Heart left ventricle (tissue), 16 donors: ENCODE measurements around the gene ENTPD1. TPM values are rescaled to one million over a fixed set of nuclear protein-coding genes. Genes with fewer than 3 reads are reported as not detected.

Experiments used
- ATAC-seq, 4 donors: fragments of 200-7000 bp; cut with Tn5 transposase; one replicate each; pipeline ENCODE4 v1.9.1; 2020 to 2022; ENCODE audit warnings: moderate library complexity in 4 of 4, mild to moderate bottlenecking in 3 of 4, moderate number of reproducible peaks in 1 of 4
- DNase-seq, 5 donors: peaks; one replicate each; pipeline ENCODE4 v3.0.0-alpha.2; 2020
- H3K27ac ChIP-seq, 12 donors: fragments of 200-600 bp; sonication (generic) in 4 of 12; one replicate each; pipeline versions ENCODE4 v1.5.0 to v1.8.0; 2016 to 2022; ENCODE audit warnings: mild to moderate bottlenecking in 2 of 12
- H3K27me3 ChIP-seq, 9 donors: fragments of 200-600 bp; sonication (generic) in 2 of 9; one replicate each; pipeline versions ENCODE4 v1.5.1 to v1.8.0; 2016 to 2022; ENCODE audit warnings: mild to moderate bottlenecking in 3 of 9
- H3K36me3 ChIP-seq, 9 donors: fragments of 200-600 bp; sonication (generic) in 2 of 9; one replicate each; pipeline versions ENCODE4 v1.5.0 to v1.8.0; 2018 to 2022; ENCODE audit warnings: mild to moderate bottlenecking in 2 of 9
- H3K4me1 ChIP-seq, 12 donors: fragments of 200-600 bp; sonication (generic) in 4 of 12; one replicate each; pipeline versions ENCODE4 v1.5.0 to v1.8.0; 2016 to 2022; ENCODE audit warnings: mild to moderate bottlenecking in 3 of 12
- H3K4me3 ChIP-seq, 12 donors: fragments of 200-600 bp; sonication (generic) in 4 of 12; one replicate each; pipeline versions ENCODE4 v1.5.0 to v1.8.0; 2017 to 2022; ENCODE audit warnings: mild to moderate bottlenecking in 9 of 12, moderate library complexity in 4 of 12
- H3K9me3 ChIP-seq, 12 donors: fragments of 200-600 bp; sonication (generic) in 4 of 12; one replicate each; pipeline versions ENCODE4 v1.5.0 to v1.8.0; 2016 to 2022; ENCODE audit warnings: mild to moderate bottlenecking in 1 of 12
- POLR2A ChIP-seq, 2 donors: fragments of 450-650 bp; IDR thresholded peaks; one replicate each; pipeline ENCODE4 v1.6.1; 2017; ENCODE audit warnings: antibody characterized with exemption in 2 of 2, mild to moderate bottlenecking in 2 of 2, moderate library complexity in 2 of 2
- WGBS, 4 donors: extraction: QIAGEN DNeasy Blood & Tissue Kit in 2 of 4; methylation state at CpG; one replicate each; pipeline versions ENCODE4 v1.1.5 to v1.1.7; 2013 to 2018; 5-methylcytosine and 5-hydroxymethylcytosine counted together
- intact Hi-C, 10 donors: fragments of 100-400 bp; cut with DNase I; formaldehyde crosslinking; loops; one replicate each; pipeline versions ENCODE4 v1.11.1 to v1.14.2; 2022
- polyA plus RNA-seq, 2 donors: library from polyadenylated mRNA; stranded (reverse); fragments of 200-250 nt; gene quantifications; one replicate each; pipeline ENCODE4 v1.2.3, GENCODE V29; 2013
- total RNA-seq, 9 donors: library from RNA; depleted of rRNA in 2 of 9; stranded (reverse); fragments of >200 nt in 2 of 9; fragmentation: NEBNext Ultra II Directional in 3 of 9; extraction: Animal tissue kit (Norgen Biotek cat#: 25700) in 3 of 9; gene quantifications; one replicate each; pipeline versions ENCODE4 v1.1.0 to v1.2.4, GENCODE V29; 2016 to 2023
- TF ChIP-seq, protein P1 (sequence below), 12 donors: fragments of 200-600 bp; sonication (generic) in 4 of 12; IDR thresholded peaks; one replicate each; pipeline versions ENCODE4 v1.5.0 to v1.8.0; 2018 to 2022; ENCODE audit warnings: antibody characterized with exemption in 12 of 12, mild to moderate bottlenecking in 5 of 12
- donor health status: ischemic (EF 13 %, LVEDD 7.1; RV severe dilation, severe dysfunction).
- donor health status: healthy with polysubstance abuse.
- donor health status: DM: no; HTN: yes; CAD: no.
- donor health status: DM: no; HTN: no; CAD: no.
- donor health status: ischemic (EF 25% LVEDD 6.9; RV normal size, moderate dysfunction).
- donor health status: ischemic (EF 25% LVEDD 5.7; RV mildly dilated, moderate dysfunction).
- donor health status: healthy.
- donor health status: DM: yes; HTN: yes; CAD: no.
- donor health status: ischemic (EF 35%, LVEDD 5.7; RV mildly dilated, moderate dysfunction).
- donor health status: nonischemic (EF 11% LVEDD 7.7; RV severe dilation, severe dysfunction).
- donor health status: DM: yes; HTN: yes; CAD: no.
- donor health status: PGD.
- donor health status: ischemic (EF 29% LVEDD 5.4; RV normal size, mild dysfunction).
- donor health status: nonischemic (EF 23%, LVEDD 6.1; RV moderate dilation, normal function).

ENTPD1 gene
- total and polyA plus RNA-seq, 11 donors: 3.3 to 23.2 (median 7.6) TPM

DNA sequence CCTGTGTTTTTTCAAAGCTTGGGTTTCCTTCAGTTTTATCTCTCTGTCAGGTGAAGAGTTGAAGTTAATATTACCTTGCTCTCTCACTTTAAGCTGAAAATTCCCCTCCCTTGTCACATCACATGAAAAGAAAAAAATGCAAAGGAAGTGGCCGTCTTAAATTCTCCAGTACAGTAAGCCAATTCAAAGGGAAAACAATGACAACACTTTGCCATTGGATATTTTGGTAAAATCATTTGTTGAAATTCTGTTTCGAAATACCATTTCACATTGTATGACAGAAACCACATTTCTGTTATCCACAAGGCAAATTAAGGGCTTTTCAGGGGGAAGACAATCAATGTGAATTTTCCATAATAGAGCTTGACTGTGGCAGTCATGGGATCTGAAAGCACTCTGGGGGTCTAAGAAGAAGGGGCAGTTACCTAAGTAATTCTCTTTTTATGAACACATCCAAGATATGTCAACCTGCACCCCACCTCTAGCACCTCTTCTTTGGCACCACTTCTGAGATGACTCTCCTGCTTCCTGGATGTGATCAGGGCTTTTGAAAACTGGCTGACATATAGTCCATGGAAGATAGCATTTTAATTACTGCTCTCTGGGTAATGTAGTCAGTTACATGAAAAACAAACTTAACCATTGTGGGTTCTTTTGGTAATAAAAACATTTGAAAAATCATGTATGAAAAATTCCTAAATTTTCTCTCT lies 63.8 kb downstream of the ENTPD1 start:
- peaks cover 0 to 4% (median 0%) of the 10 kb centered on the region in 9 donors for H3K36me3 ChIP-seq
- no peak for ATAC-seq
- H3K9me3 ChIP-seq: peaks cover 0 to 10% (median 1%) of the 10 kb centered on the region in 12 donors
- peak overlapping the region in 6 of 12 donors; percentile 14 to 49 (median 28) for H3K27ac ChIP-seq
- TF ChIP-seq, protein P1, sequence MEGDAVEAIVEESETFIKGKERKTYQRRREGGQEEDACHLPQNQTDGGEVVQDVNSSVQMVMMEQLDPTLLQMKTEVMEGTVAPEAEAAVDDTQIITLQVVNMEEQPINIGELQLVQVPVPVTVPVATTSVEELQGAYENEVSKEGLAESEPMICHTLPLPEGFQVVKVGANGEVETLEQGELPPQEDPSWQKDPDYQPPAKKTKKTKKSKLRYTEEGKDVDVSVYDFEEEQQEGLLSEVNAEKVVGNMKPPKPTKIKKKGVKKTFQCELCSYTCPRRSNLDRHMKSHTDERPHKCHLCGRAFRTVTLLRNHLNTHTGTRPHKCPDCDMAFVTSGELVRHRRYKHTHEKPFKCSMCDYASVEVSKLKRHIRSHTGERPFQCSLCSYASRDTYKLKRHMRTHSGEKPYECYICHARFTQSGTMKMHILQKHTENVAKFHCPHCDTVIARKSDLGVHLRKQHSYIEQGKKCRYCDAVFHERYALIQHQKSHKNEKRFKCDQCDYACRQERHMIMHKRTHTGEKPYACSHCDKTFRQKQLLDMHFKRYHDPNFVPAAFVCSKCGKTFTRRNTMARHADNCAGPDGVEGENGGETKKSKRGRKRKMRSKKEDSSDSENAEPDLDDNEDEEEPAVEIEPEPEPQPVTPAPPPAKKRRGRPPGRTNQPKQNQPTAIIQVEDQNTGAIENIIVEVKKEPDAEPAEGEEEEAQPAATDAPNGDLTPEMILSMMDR (IDR thresholded peaks at IDR 0.05): no peak
- TF ChIP-seq POLR2A (IDR thresholded peaks at IDR 0.05): no peak
- no peak for DNase-seq
- H3K27me3 ChIP-seq: no peaks in the 10 kb centered on the region
- no peak overlapping the region for H3K4me3 ChIP-seq
- 37 to 48% (median 40%) methylated on average over 2 of the region's 2 CpGs for WGBS, 4 donors
- H3K4me1 ChIP-seq: peaks cover 0 to 49% (median 11%) of the 10 kb centered on the region in 12 donors
- intact Hi-C loops: loop anchor here in 1 of 10 donors (10.0 kb wide), 1 partner anchor 75 kb away; no protein-coding TSS in a partner anchor

DNA sequence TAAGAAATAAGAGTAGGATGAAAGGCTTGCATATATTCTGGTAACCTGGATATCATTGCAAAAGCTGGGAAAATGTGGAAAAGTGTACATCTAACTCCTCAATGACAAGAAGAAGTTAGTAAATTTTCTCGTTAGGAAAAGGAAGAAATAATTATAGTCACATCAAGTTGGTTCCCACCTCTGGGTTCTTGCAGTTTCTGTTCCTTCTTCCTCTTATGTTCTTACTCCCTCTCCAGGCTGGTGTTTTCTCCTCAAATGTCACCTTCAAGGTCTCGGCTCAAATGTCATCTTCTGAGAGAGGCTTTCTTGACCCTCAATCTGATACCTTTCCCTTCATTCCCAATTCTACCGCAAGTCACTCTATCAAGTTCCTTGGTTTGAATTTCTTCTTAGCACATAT lies 64.4 kb downstream of the ENTPD1 start:
- intact Hi-C loops: no loop called here
- no peak for DNase-seq
- Histone ChIP-seq H3K4me1 (peaks cover 0 to 43% (median 10%) of the 10 kb centered on the region in 12 donors), H3K27me3 (no peaks in the 10 kb centered on the region), H3K4me3 (no peak overlapping the region), H3K36me3 (peaks cover 0 to 4% (median 0%) of the 10 kb centered on the region in 9 donors), H3K27ac (peak overlapping the region in 1 of 12 donors; percentile 49), H3K9me3 (peaks cover 0 to 10% (median 1%) of the 10 kb centered on the region in 12 donors)
- TF ChIP-seq, protein P1 (IDR thresholded peaks at IDR 0.05): no peak
- WGBS, 4 donors: 69 to 75% (median 74%) methylated on average over 3 of the region's 3 CpGs
- no peak for ATAC-seq

DNA sequence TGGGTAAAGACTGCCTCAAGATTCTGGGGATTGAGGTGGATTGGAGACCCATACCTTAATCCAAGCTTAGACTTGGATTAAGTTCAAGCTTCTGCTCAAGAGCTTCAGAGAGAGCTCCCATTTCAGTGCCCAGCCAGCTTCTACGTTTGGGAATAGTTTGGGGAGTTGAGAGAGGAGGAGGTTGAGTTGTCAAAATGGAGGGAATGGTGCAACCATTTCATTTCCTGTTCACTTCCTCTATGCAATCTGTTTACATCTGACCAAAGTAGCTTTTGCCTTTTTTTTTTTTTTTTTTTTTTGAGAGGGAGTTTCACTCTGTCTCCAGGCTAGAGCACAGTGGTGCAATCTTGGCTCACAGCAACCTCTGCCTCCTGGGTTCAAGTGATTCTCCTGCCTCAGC lies 65.8 kb downstream of the ENTPD1 start:
- no peak for ATAC-seq
- Histone ChIP-seq H3K36me3 (peaks cover 0 to 5% (median 0%) of the 10 kb centered on the region in 9 donors), H3K4me3 (no peak overlapping the region), H3K27ac (peak overlapping the region in 1 of 12 donors; percentile 49), H3K9me3 (peaks cover 0 to 5% (median 0%) of the 10 kb centered on the region in 12 donors), H3K4me1 (peaks cover 0 to 34% (median 9%) of the 10 kb centered on the region in 12 donors), H3K27me3 (no peaks in the 10 kb centered on the region)
- TF ChIP-seq, protein P1 (IDR thresholded peaks at IDR 0.05): no peak
- TF ChIP-seq POLR2A (IDR thresholded peaks at IDR 0.05): no peak
- WGBS, 4 donors: 69 to 88% (median 75%) methylated on average over 1 of the region's 1 CpG
- intact Hi-C loops: no loop called here
- DNase-seq: no peak

DNA sequence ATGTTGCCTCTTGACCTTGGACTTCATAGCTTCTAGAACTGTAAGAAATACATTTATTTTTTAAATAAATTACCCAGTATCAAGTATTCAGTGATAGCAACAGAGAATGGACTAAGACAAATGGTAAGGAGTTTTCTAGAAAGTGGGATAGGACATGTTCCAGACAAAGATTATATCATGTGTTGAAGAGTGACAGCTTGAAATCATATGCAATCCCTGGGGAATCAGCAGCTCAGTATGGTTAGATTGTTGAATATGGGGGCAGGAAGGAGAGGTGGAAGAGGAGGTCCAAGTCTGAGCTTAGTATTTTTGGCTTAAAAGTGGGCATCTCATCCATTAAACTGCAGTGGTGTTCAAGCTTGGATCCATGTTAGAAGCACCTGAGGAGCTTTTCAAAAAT lies 74.1 kb downstream of the ENTPD1 start:
- Histone ChIP-seq H3K9me3 (no peaks in the 10 kb centered on the region), H3K4me1 (peaks cover 0 to 17% (median 5%) of the 10 kb centered on the region in 12 donors), H3K36me3 (peaks cover 0 to 5% (median 0%) of the 10 kb centered on the region in 9 donors), H3K4me3 (no peak overlapping the region), H3K27me3 (no peaks in the 10 kb centered on the region), H3K27ac (no peak overlapping the region)
- ATAC-seq: no peak
- TF ChIP-seq POLR2A (IDR thresholded peaks at IDR 0.05): no peak
- TF ChIP-seq, protein P1 (IDR thresholded peaks at IDR 0.05): no peak
- DNase-seq: no peak
- intact Hi-C loops: no loop called here
